Tibial nerve (tissue), 3 donors: ENCODE measurements around the gene CLRN2.

Experiments used
- CTCF ChIP-seq, 5 experiments: fragments of 200-600 bp in 3 of 5; fragments of 450-650 bp in 2 of 5; sonication (generic) in 3 of 5; IDR thresholded peaks; one replicate each; pipeline ENCODE4 v1.5.1; 2016 to 2019; ENCODE audit warnings: antibody characterized with exemption in 5 of 5, mild to moderate bottlenecking in 3 of 5, moderate library complexity in 2 of 5
- POLR2A ChIP-seq, 2 donors: fragments of 450-650 bp; IDR thresholded peaks; one replicate each; pipeline ENCODE4 v1.6.1; 2017; ENCODE audit warnings: antibody characterized with exemption in 2 of 2, mild to moderate bottlenecking in 2 of 2, moderate library complexity in 2 of 2

- TF ChIP-seq POLR2A (IDR thresholded peaks at IDR 0.05) (peak in 1 of 2 donors; percentile 24), CTCF (IDR thresholded peaks at IDR 0.05) (peak; percentile 34 to 70 (median 60))
Measured at GRCh38 chr4:17511950-17512795, 2.8 kb upstream of the CLRN2 start, which contains the start of gene QDPR.
